Gastrocnemius medialis (tissue), 4 donors: Measurements from ENCODE around the gene KCNH2. TPM values are rescaled to one million over a fixed set of nuclear protein-coding genes. Genes with fewer than 3 reads are reported as not detected.

ENCODE experiments used
- ATAC-seq, 2 donors: fragments of 150-250 bp; one replicate each; pipeline ENCODE4 v1.9.1; 2016
- DNase-seq, 2 donors: peaks; one replicate each; pipeline ENCODE4 v3.0.0-alpha.2; 2019
- H3K27ac ChIP-seq, 4 donors: fragments of 200-600 bp; sonication (generic); 1 replicate in 1 of 4; 2 replicates in 3 of 4; pipeline ENCODE4 v1.5.1; 2016 to 2018; ENCODE audit warnings: mild to moderate bottlenecking in 2 of 4, moderate library complexity in 1 of 4
- H3K27me3 ChIP-seq, 3 donors: fragments of 200-600 bp; sonication (generic) in 2 of 3; 1 replicate in 1 of 3; 2 replicates in 2 of 3; pipeline versions ENCODE4 v1.5.1 to v1.6.0; 2016 to 2019; ENCODE audit warnings: mild to moderate bottlenecking in 1 of 3, moderate library complexity in 1 of 3
- H3K36me3 ChIP-seq, 2 donors: fragments of 200-600 bp; sonication (generic) in 1 of 2; one replicate each; pipeline ENCODE4 v1.5.1; 2017 to 2018
- H3K4me1 ChIP-seq, 2 donors: fragments of 200-600 bp; sonication (generic) in 1 of 2; one replicate each; pipeline ENCODE4 v1.5.1; 2016 to 2017; ENCODE audit warnings: mild to moderate bottlenecking in 2 of 2
- H3K4me3 ChIP-seq, 4 donors: fragments of 200-600 bp; sonication (generic) in 3 of 4; 1 replicate in 1 of 4; 2 replicates in 3 of 4; pipeline ENCODE4 v1.5.1; 2016 to 2019; ENCODE audit warnings: mild to moderate bottlenecking in 2 of 4
- H3K9me3 ChIP-seq, 3 donors: fragments of 200-600 bp; sonication (generic) in 2 of 3; 1 replicate in 1 of 3; 2 replicates in 2 of 3; pipeline ENCODE4 v1.5.1; 2016 to 2019
- CTCF ChIP-seq, 5 experiments: fragments of 450-650 bp in 3 of 5; fragments of 200-600 bp in 2 of 5; sonication (generic) in 2 of 5; IDR thresholded peaks in 4 of 5; conservative IDR thresholded peaks in 1 of 5; 1 replicate in 4 of 5; 2 replicates in 1 of 5; pipeline ENCODE4 v1.5.1; 2016 to 2019; ENCODE audit warnings: antibody characterized with exemption in 5 of 5, mild to moderate bottlenecking in 3 of 5, moderate library complexity in 3 of 5
- POLR2A ChIP-seq, 2 donors: fragments of 450-650 bp; IDR thresholded peaks; one replicate each; pipeline ENCODE4 v1.6.1; 2017; ENCODE audit warnings: antibody characterized with exemption in 2 of 2, mild to moderate bottlenecking in 2 of 2, moderate library complexity in 2 of 2
- in situ Hi-C, 4 donors: fragments of 200-750 bp; cut with MboI; loops; one replicate each; pipeline versions ENCODE4 v1.15.0 to v1.8.0; 2017; ENCODE audit warnings: low sequenced_read_pairs in 4 of 4
- intact Hi-C: fragments of 100-400 bp; cut with DNase I; formaldehyde crosslinking; loops from one replicate; pipeline ENCODE4 v1.15.1; 2023; ENCODE audit warnings: low total_unique reads
- total RNA-seq, 4 donors: library from RNA; depleted of rRNA; stranded (reverse); fragments of >200 nt; gene quantifications; one replicate each; pipeline versions ENCODE4 v1.1.0 to v1.2.3, GENCODE V29; 2016

KCNH2 gene
- total RNA-seq, 4 donors from 2014 or later, result 0.19 to 1.00 (median 0.46) TPM; not detected in 1

GRCh38 chr7:151010307-151011096, 32.4 kb upstream of the KCNH2 start:
- Histone ChIP-seq H3K27ac (no peak overlapping the region), H3K4me3 (no peak overlapping the region), H3K36me3 (no peaks in the 10 kb centered on the region), H3K9me3 (no peaks in the 10 kb centered on the region), H3K4me1 (peaks cover 0 to 19% of the 10 kb centered on the region in 2 donors), H3K27me3 (peaks cover 12 to 53% (median 50%) of the 10 kb centered on the region in 3 donors)
- intact Hi-C loops, result no loop called here
- in situ Hi-C loops, result no loop called here
- no peak for DNase-seq
- TF ChIP-seq CTCF (IDR thresholded peaks at IDR 0.05 in 4 of 5, conservative IDR thresholded peaks at IDR 0.05 in 1 of 5) (no peak), POLR2A (IDR thresholded peaks at IDR 0.05) (no peak)
- no peak for ATAC-seq

DNA sequence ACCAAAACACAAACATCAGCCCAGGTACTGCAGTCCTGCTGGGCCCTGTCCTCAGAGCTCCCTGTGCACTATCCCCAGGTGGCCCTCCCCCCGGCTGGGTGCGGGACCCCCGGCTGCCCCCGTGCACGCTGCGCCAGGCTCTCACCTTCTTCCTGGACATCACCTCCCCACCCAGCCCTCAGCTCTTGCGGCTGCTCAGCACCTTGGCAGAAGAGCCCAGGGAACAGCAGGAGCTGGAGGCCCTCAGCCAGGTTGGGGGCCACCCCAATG, 31.9 kb upstream of the KCNH2 start:
- intact Hi-C loops, result no loop called here
- Histone ChIP-seq H3K36me3 (no peaks in the 10 kb centered on the region), H3K9me3 (no peaks in the 10 kb centered on the region), H3K27ac (no peak overlapping the region), H3K4me3 (no peak overlapping the region), H3K4me1 (peaks cover 0 to 14% of the 10 kb centered on the region in 2 donors), H3K27me3 (peaks cover 10 to 50% (median 46%) of the 10 kb centered on the region in 3 donors)
- TF ChIP-seq CTCF (IDR thresholded peaks at IDR 0.05 in 4 of 5, conservative IDR thresholded peaks at IDR 0.05 in 1 of 5) (no peak), POLR2A (IDR thresholded peaks at IDR 0.05) (no peak)
- no peak for ATAC-seq
- in situ Hi-C loops, result no loop called here
- DNase-seq, result no peak

DNA sequence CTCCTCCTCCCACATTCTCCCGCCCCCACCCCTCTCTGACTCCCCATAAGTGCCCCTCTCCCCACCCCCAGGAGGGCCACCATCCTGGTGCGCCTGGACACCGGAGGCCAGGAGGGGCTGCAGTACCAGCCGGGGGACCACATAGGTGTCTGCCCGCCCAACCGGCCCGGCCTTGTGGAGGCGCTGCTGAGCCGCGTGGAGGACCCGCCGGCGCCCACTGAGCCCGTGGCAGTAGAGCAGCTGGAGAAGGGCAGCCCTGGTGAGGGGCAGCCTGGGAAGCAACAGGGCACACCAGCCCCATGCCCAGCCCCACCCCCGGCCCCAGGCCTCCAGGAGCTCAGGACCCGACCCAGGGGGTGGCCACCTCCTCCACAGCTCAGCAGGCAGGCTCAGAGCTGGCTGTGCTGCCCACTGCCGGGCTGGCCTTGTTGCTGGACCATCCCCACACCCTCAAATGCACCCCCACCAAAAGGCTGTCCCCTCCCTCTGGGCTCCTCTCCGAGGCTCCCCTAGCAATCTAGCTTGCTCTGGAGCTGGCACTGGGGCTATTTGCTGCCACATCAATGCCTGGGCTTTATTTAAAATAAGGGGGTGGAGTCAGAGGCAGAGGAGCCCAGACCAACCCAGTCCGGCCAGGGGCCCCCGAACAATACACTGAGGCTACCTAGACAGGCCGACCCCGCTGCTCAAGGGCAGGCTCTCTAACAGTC, 31.4 kb upstream of the KCNH2 start:
- no peak for TF ChIP-seq CTCF (IDR thresholded peaks at IDR 0.05 in 4 of 5, conservative IDR thresholded peaks at IDR 0.05 in 1 of 5)
- TF ChIP-seq POLR2A (IDR thresholded peaks at IDR 0.05), result no peak
- DNase-seq, result no peak
- intact Hi-C loops, result no loop called here
- Histone ChIP-seq H3K27me3 (peaks cover 8 to 45% (median 43%) of the 10 kb centered on the region in 3 donors), H3K9me3 (no peaks in the 10 kb centered on the region), H3K36me3 (no peaks in the 10 kb centered on the region), H3K4me3 (no peak overlapping the region), H3K4me1 (peaks cover 0 to 12% of the 10 kb centered on the region in 2 donors), H3K27ac (no peak overlapping the region)
- ATAC-seq, result no peak
- in situ Hi-C loops, result no loop called here

GRCh38 chr7:151008511-151009323, 30.6 kb upstream of the KCNH2 start:
- peak in 4 of 5 experiments; percentile 45 to 71 (median 46) for TF ChIP-seq CTCF (IDR thresholded peaks at IDR 0.05 in 4 of 5, conservative IDR thresholded peaks at IDR 0.05 in 1 of 5)
- TF ChIP-seq POLR2A (IDR thresholded peaks at IDR 0.05), result no peak
- DNase-seq (no peak), ATAC-seq (peak in 1 of 2 donors; percentile 30)
- in situ Hi-C loops, result no loop called here
- H3K27me3 ChIP-seq, result peaks cover 5 to 38% (median 35%) of the 10 kb centered on the region in 3 donors
- no peaks in the 10 kb centered on the region for H3K36me3 ChIP-seq
- peak overlapping the region in 1 of 4 donors; percentile 18 for H3K4me3 ChIP-seq
- no peaks in the 10 kb centered on the region for H3K9me3 ChIP-seq
- H3K27ac ChIP-seq, result no peak overlapping the region
- peaks cover 0 to 8% of the 10 kb centered on the region in 2 donors for H3K4me1 ChIP-seq
- intact Hi-C loops, result no loop called here
